Skin of body (tissue), 1 donor: ENCODE results near the gene NOL4L. TPM values are rescaled to one million over a fixed set of nuclear protein-coding genes. Genes with fewer than 3 reads are reported as not detected.

Experiments
- total RNA-seq: library from RNA; depleted of rRNA; stranded (reverse); fragments of >200 nt; gene quantifications from one replicate; pipeline ENCODE4 v1.2.3, GENCODE V29; 2014

Gene NOL4L
- total RNA-seq, 1 donor from 2014 or later = 4.3 TPM

Other genes starting within 250 kb of the NOL4L start
- 54.3 TPM for gene ASXL1, start 227.0 kb downstream of the NOL4L start, total RNA-seq
- gene C20orf203, start 88.6 kb upstream of the NOL4L start, total RNA-seq = 0.10 TPM
- gene COMMD7, start 158.1 kb upstream of the NOL4L start, total RNA-seq = 13.7 TPM
- gene DNMT3B, start 177.1 kb upstream of the NOL4L start, total RNA-seq = 2.5 TPM
- 58.3 TPM for gene MAPRE1, start 234.6 kb upstream of the NOL4L start, total RNA-seq